GM23338 (cell line): ENCODE results near the gene FPR1. TPM values are rescaled to one million over a fixed set of nuclear protein-coding genes. Genes with fewer than 3 reads are reported as not detected.

Experiments used
- polyA plus RNA-seq: library from polyadenylated mRNA; unstranded; fragments of >200 nt; fragmentation: Nextera tagmentation; extraction: Ambion mirVana; gene quantifications from 2 replicates; pipeline ENCODE4 v1.2.1, GENCODE V29; 2016
- total RNA-seq: library from RNA; depleted of rRNA; stranded (reverse); fragments of >200 nt; shearing (Covaris generic); gene quantifications from 2 replicates; pipeline ENCODE4 v1.2.3, GENCODE V29; 2014; rRNA removed

Gene FPR1
- total and polyA plus RNA-seq, 2 experiments from 2014 or later: not detected

Other genes starting within 250 kb of the FPR1 start
- 0.16 and 0.76 TPM in 2 replicates for gene SIGLEC6, start 220.2 kb downstream of the FPR1 start, total RNA-seq
- gene SIGLEC6, start 220.2 kb downstream of the FPR1 start, polyA plus RNA-seq: not detected in 2 replicates
- gene ZNF175, start 180.6 kb downstream of the FPR1 start, total RNA-seq: 6.3 and 7.4 TPM in 2 replicates
- 2.3 and 5.8 TPM in 2 replicates for gene ZNF175, start 180.6 kb downstream of the FPR1 start, polyA plus RNA-seq
- gene SIGLEC5, start 121.5 kb downstream of the FPR1 start, total RNA-seq: not detected in 2 replicates
- gene SIGLEC5, start 121.5 kb downstream of the FPR1 start, polyA plus RNA-seq: not detected in 2 replicates
- gene SIGLEC14, start 105.1 kb downstream of the FPR1 start, total RNA-seq: not detected in 2 replicates
- 0.10 TPM in 1 of 2 replicates, not detected in the other for gene SIGLEC14, start 105.1 kb downstream of the FPR1 start, polyA plus RNA-seq
- gene SPACA6, start 58.5 kb downstream of the FPR1 start, total RNA-seq: 5.1 and 5.2 TPM in 2 replicates
- gene SPACA6, start 58.5 kb downstream of the FPR1 start, polyA plus RNA-seq: 8.2 and 11.5 TPM in 2 replicates
- gene HAS1, start 27.9 kb downstream of the FPR1 start, total RNA-seq: 1.8 and 2.0 TPM in 2 replicates
- 0.40 and 0.75 TPM in 2 replicates for gene HAS1, start 27.9 kb downstream of the FPR1 start, polyA plus RNA-seq
- not detected in 2 replicates for gene FPR2, start 9.3 kb upstream of the FPR1 start, total RNA-seq
- not detected in 2 replicates for gene FPR2, start 9.3 kb upstream of the FPR1 start, polyA plus RNA-seq
- gene FPR3, start 43.3 kb upstream of the FPR1 start, total RNA-seq: not detected in 2 replicates
- gene FPR3, start 43.3 kb upstream of the FPR1 start, polyA plus RNA-seq: 0.16 TPM in 1 of 2 replicates, not detected in the other
- 27.4 and 37.7 TPM in 2 replicates for gene ZNF577, start 136.1 kb upstream of the FPR1 start, total RNA-seq
- gene ZNF577, start 136.1 kb upstream of the FPR1 start, polyA plus RNA-seq: 11.2 and 18.3 TPM in 2 replicates
- 68.9 and 75.5 TPM in 2 replicates for gene ZNF649, start 153.1 kb upstream of the FPR1 start, total RNA-seq
- 29.2 and 40.6 TPM in 2 replicates for gene ZNF649, start 153.1 kb upstream of the FPR1 start, polyA plus RNA-seq
- 11.6 and 18.1 TPM in 2 replicates for gene ZNF613, start 175.6 kb upstream of the FPR1 start, total RNA-seq
- gene ZNF613, start 175.6 kb upstream of the FPR1 start, polyA plus RNA-seq: 6.0 and 13.8 TPM in 2 replicates
- gene ZNF350, start 235.0 kb upstream of the FPR1 start, total RNA-seq: 5.6 and 5.8 TPM in 2 replicates
- gene ZNF350, start 235.0 kb upstream of the FPR1 start, polyA plus RNA-seq: 3.6 and 7.6 TPM in 2 replicates